HL-60 (cell line): ENCODE results near the gene KHDC3L.

Experiments
- DNase-seq, 2 experiments: peaks; one replicate each; pipeline ENCODE4 v3.0.0-alpha.2; 2010 to 2020; ENCODE audit warnings: low read depth in 1 of 2, low spot score in 1 of 2
- H3K27ac ChIP-seq: fragments of 250-450 bp; sonication (Bioruptor Pico); replicated peaks from 2 replicates; pipeline ENCODE4 v1.5.1; 2020; ENCODE audit warnings: mild to moderate bottlenecking, moderate library complexity
- H3K27me3 ChIP-seq: fragments of 250-450 bp; sonication (Bioruptor Pico); 2 replicates; pipeline ENCODE4 v1.5.1; 2021; ENCODE audit warnings: mild to moderate bottlenecking, moderate library complexity; ENCODE audit not compliant: insufficient read depth, poor library complexity, severe bottlenecking
- H3K4me3 ChIP-seq: replicated peaks from 2 replicates; pipeline ENCODE4 v1.5.1; 2011; ENCODE audit warnings: mild to moderate bottlenecking, control low read depth, low read length; ENCODE audit not compliant: insufficient read depth
- CTCF ChIP-seq: IDR thresholded peaks from one replicate; pipeline ENCODE4 v1.5.1; 2011; ENCODE audit warnings: low read length, control low read depth, inconsistent platforms; ENCODE audit not compliant: insufficient read depth
- GABPA ChIP-seq: IDR thresholded peaks from 2 replicates; pipeline ENCODE4 v1.6.1; 2012; ENCODE audit warnings: low read depth
- POLR2AphosphoS5 ChIP-seq: IDR thresholded peaks from 2 replicates; pipeline ENCODE4 v1.6.1; 2012; ENCODE audit warnings: low read depth
- REST ChIP-seq: IDR thresholded peaks from 2 replicates; pipeline ENCODE4 v1.6.1; 2012; ENCODE audit warnings: low read depth; ENCODE audit not compliant: insufficient replicate concordance
- SPI1 ChIP-seq: IDR thresholded peaks from 2 replicates; pipeline ENCODE4 v1.6.1; 2012; ENCODE audit warnings: low read depth, mild to moderate bottlenecking, borderline replicate concordance

KHDC3L gene

GRCh38 chr6:73341335-73341734, 21.1 kb upstream of the KHDC3L start:
- DNase-seq = no peak

GRCh38 chr6:73342174-73342573, 20.3 kb upstream of the KHDC3L start:
- no peak for TF ChIP-seq GABPA
- no peak overlapping the region for H3K4me3 ChIP-seq
- no peak for DNase-seq
- H3K27me3 ChIP-seq = no peaks in the 10 kb centered on the region
- H3K27ac ChIP-seq = no peak overlapping the region

More at GRCh38 chr6:73341335-73341734, 21.1 kb upstream of the KHDC3L start:
- Histone ChIP-seq H3K27me3 (no peaks in the 10 kb centered on the region), H3K27ac (no peak overlapping the region), H3K4me3 (no peak overlapping the region)
- no peak for TF ChIP-seq CTCF
- TF ChIP-seq SPI1 = peak; percentile 76; the same call in 1 of the 2 replicates

GRCh38 chr6:73343164-73343563, 19.3 kb upstream of the KHDC3L start:
- Histone ChIP-seq H3K4me3 (no peak overlapping the region), H3K27me3 (no peaks in the 10 kb centered on the region), H3K27ac (no peak overlapping the region)
- TF ChIP-seq REST (no peak), POLR2AphosphoS5 (no peak), SPI1 (no peak)
- no peak for DNase-seq

GRCh38 chr6:73348550-73349204, 13.8 kb upstream of the KHDC3L start:
- H3K27me3 ChIP-seq = no peaks in the 10 kb centered on the region
- no peak overlapping the region for H3K4me3 ChIP-seq
- H3K27ac ChIP-seq = no peak overlapping the region
- TF ChIP-seq SPI1 (no peak), REST (no peak), CTCF (no peak), POLR2AphosphoS5 (no peak), GABPA (no peak)
- DNase-seq = no peak

GRCh38 chr6:73349311-73349710, 13.1 kb upstream of the KHDC3L start:
- DNase-seq = no peak
- Histone ChIP-seq H3K4me3 (no peak overlapping the region), H3K27ac (no peak overlapping the region), H3K27me3 (no peaks in the 10 kb centered on the region)
- TF ChIP-seq REST = no peak
- no peak for TF ChIP-seq CTCF
- no peak for TF ChIP-seq GABPA
- TF ChIP-seq SPI1 = no peak
- no peak for TF ChIP-seq POLR2AphosphoS5
